ENCODE results near the gene PEX26.

- TF ChIP-seq CTCF (optimal IDR thresholded peaks at IDR 0.05 in 1 of 3, IDR thresholded peaks at IDR 0.05 in 1 of 3, conservative IDR thresholded peaks at IDR 0.05 in 1 of 3; ENCODE audit: extremely low read depth in 1 of 3, insufficient read depth in 2 of 3, low read length in 3 of 3) (no peak), EZH2 (IDR thresholded peaks at IDR 0.05; ENCODE audit: low read length) (no peak)
Observed at GRCh38 chr22:18067121-18067520, 10.7 kb upstream of the PEX26 start.

Data from keratinocyte (primary cell).